ENCODE results near the gene NSFL1C.
"Not testable (repeated sequence)": the region's sequence is repeated elsewhere in the genome, so short reads cannot be mapped to it uniquely, and the experiment has no call there.

NSFL1C gene

DNA sequence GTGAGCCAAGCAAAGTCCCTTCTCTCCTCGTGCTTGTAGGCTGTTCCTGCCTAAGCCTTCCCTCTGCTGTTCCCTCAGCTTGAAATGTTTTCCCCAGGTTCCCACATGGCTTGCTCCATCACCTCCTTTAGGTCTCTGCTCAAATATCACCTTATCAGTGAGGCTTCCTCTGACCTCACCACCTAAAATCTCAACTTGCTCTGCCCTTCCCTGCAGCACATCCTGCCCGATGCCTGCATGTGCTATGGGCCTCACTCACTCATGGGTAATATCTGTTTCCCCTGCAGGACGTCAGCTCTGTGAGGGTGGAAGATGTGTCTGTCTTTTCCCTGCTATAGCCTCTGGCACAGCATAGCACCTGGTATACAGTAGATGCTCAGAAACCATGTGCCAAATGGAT is 43.9 kb downstream of the NSFL1C start:
- DNase-seq = no peak

DNA sequence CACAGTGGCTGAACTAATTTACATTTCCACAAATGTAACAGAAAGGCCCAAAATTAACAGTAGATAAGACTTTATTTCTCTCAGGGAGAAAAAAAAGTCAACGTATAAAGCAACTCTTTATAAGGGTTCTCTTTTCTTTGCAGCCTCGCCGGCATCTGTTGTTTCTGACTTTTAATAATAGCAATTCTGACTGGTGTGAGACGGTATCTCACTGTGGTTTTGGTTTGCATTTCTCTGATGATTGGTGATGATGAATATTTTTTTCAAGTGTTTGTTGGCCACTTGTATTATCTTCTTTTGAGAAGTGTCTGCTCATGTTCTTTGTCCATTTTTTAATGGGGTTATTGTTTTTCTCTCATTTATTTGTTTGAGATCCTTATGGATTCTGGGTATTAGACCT is 46.6 kb downstream of the NSFL1C start:
- DNase-seq = no peak

DNA sequence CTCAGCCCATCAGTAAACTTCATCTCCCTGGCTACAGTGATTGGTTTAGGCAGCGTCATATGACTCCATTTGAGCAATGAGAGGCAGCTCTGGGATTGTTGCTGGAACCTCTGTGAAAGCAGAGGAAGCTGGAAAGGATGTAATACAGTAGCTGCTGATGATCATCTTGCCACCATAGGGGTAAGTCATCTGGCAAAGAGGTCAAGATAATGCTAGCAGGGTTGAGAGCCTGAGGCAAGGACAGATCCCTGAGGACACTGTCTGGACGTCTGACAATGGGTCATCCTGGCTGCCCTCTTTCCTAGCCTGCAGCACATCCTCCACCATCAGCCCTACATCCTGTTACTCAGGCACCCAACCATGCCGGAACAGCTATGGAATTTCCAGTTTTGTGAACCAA is 48.3 kb downstream of the NSFL1C start:
- DNase-seq = no peak

DNA sequence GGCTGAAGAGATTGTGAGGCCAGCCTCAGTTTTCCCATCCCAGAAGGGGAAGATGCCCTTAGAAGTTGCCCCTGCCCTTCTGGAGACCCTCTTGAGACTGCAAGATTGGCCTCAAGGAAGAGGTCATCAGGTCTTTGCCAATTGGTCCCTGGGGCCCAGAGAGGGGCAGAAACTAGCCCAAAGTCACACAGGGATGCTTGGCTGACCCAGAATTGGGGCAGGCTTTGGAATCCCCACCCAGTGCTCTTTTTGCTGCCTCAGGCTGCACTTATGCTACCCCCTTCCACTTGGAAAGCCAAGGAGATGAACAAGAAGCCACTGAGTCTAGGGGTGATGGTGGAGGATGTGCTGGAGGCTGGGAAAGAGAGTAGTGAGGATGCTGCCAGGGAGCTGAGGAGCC is 48.9 kb downstream of the NSFL1C start:
- no peak for DNase-seq

DNA sequence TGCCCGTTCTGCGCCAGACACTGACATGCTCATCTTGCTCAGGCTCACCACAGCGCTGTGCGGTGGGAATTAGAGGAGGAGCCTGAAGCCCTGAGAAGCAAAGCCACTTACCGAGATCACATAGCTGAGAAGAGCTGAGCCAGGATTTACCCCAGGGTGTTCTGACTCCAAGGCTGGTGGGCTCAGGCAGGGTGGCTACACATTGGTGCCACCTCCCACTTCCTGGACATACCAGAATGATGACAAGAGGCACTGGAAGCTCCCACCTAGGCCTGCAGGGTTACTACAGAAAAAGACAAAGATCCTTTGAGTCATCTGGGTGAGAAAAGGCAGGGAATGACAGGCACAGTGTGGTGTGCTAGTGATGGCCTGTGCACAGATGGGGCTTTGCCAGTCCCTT is 49.4 kb downstream of the NSFL1C start:
- no peak for DNase-seq

DNA sequence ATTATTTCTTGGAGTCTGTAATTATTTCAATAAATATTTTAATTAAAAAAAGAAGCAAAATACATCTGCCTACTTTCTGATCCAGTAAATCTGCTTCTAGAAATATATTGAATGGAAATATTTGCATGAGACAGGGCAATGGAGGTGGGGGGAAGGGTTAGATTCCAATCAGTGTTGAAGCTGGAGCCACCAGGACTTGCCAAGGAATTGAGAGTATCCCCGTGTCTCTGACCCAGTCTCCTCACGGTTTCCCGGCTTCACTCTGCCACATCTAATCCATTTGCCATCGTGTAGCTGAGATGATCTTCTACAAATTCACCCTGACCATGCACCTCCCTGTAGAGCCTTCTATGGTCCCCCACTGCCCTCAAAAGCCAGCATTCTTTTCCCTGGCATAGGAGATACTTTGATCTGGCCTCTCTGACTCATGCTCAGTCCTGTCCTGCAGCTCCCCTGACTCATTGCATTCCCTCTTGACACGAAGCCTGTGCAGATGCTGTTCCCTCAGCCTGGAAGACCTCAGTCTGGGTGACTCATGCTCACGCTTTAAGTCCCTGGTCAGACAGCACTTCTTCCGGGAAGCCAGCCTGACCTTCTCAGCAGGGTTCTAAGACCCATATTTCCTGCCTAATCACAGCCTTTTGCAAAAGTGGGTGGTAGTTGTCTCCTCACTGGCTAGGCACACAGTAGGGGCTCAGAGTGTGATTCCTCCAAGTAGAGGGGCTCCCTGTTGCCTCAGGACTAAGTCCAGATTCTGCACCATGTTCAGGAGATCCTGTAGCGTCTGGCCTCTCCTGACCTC is 50.8 kb downstream of the NSFL1C start:
- DNase-seq = no peak

DNA sequence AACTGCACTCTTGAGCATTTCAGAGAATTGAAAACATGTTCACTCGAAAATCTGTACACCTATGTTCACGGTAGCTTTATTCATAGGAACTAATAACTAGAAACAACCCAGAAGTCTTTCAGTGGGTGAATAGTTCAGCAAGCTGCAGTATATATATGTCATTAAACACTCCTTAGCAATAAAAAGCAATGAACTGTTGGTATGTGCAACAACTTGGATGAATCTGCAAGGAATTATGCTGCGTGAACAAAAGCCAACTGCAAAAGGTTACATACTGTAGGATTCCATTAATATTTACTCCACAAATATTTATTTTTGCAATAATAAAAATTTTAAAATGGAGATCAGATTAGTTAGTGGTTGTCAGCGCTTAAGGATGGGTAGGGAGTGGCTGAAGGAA is 51.7 kb downstream of the NSFL1C start:
- DNase-seq = no peak

DNA sequence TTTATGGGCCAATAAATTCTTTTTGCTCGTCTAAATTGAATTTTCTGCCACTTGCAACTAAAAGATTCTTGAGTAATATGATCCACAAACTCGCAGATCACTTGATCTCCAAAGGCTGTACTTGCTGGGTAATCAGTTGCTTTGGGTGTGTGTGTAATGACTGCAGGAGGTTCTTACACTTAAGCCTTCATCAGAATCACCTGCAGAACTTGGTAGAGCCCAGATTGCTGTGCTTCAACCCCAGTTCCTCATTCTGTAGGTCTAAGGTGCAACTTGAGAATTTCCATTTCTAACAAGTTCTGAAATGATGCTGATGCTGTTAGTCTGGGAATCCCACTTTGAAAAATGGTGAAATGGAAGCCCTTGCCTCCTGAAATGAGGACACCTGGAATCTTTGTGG is 60.8 kb downstream of the NSFL1C start:
- DNase-seq = no peak

DNA sequence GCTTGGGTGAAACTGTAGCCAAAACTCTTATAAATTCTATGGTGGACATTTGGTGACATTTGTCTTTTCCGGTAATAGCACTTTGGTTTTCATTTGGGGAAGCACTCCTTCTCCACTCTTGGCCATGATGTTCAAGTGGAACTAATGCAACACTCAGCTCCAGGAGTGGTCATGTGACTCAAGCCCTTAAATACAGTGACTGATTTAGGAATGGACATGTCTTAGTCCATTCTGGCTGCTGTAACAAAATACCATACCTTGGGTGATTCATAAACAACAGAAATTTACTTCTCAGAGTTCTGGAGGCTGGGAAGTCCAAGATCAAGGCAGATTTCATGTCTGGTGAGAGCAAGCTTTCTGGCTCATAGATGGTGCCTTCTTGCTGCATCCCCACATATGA is 63.0 kb downstream of the NSFL1C start:
- no peak for DNase-seq

DNA sequence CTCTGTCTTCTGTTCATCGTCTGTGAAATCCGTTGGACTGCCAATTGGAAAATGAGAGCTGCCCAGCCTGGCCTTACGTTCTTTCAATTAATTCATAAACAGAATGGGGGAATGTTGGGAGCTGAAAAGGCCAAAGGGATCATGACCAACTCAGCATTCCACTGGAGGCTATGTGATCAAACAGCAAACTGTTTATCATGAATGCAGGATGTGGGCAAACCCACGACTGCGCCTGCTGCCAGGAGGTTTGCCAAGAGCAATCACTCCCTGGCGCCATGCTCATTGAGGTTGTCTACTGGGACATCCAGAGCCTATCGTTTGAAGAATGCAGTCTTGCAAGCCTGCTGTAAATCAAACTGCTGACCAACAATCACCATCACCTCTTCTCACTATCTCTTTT is 64.5 kb downstream of the NSFL1C start:
- no peak for DNase-seq

DNA sequence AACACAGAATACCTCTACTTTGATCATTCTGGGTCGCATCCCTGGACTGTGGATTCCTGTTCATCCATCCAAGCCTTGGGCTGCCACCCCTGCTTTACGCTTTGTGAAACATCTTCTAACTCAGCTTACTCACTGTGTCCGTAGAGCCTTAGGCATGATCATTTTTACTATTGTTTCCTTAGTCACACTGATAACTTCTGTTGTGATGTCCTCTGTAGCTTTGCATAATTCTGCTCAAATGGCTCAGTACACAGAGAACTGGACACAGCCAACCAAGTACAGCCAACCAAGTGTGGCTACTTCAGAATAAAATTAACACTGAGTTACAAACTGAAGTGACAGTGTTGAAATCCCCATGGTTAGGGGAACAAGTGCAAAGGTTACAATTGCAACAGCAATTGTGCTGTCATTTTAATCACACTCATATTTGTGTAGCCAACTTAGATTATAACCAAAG is 65.2 kb downstream of the NSFL1C start:
- no peak for DNase-seq

DNA sequence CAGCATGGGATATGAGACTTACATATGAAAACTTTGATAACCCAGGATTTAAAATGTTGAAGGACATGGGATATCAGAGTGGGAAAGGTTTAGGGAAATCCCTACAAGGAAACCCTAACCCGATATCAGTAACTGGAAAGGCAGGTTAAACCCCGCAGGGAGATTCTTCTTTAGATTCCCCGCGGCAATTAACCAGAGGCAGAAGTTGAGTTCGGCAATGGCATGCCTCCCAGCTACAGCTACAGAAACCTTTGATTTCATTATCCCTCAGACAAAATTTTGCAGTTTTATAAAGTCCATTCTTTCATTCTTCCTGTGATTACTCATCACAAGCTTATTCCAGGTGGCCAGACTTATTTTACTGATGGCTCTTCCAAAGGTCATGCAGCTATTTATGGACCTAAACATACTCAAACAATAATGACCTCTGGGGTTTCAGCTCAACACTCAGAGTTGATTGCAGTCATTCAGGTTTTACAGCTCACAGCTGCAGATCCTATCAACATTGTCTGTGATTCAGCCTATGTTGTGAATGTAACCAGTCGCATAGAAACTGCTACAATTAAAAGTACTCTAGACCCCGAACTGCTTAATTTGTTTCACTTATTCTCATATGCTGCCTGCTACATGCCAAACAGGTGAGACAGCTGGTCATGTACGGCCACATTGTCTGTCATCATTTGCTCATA is 66.8 kb downstream of the NSFL1C start:
- DNase-seq = not testable (repeated sequence)

DNA sequence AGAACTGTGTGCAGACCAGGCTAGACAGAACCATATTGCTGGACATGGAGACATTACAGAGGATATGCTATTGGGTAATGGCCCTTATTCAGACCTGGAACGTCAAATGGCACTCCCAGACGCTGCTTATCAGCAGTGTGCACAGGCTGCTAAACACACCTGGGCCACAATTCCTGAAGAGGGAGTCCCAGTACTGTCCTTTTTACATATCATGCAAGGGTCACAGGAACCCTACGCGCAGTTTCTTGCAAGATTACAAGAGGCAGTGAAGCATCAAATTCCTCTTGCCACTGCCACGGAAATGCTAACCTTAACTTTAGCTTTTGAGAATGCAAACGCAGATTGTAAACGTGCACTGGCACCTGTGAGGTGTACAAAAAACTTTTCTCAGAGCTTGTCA is 68.5 kb downstream of the NSFL1C start:
- DNase-seq = not testable (repeated sequence)

DNA sequence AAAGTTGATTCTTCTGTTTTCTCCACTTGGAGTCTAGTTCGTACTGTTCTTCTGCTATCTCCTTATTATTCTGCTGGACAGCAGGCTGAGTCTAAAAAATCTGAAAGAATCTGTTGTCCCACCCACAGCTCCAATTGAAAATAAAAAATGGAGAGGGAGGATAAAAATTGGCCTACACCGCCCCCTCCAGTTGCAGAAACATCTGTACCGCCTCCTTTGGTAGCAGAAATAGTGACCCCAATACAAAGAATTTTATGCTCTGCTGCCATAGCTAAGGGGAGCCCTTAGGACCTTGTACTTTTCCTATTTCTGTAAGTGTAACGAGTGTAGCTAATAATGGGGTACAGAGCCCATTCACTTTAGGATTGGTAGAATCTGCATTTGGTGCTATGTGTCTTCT is 68.9 kb downstream of the NSFL1C start:
- no peak for DNase-seq

DNA sequence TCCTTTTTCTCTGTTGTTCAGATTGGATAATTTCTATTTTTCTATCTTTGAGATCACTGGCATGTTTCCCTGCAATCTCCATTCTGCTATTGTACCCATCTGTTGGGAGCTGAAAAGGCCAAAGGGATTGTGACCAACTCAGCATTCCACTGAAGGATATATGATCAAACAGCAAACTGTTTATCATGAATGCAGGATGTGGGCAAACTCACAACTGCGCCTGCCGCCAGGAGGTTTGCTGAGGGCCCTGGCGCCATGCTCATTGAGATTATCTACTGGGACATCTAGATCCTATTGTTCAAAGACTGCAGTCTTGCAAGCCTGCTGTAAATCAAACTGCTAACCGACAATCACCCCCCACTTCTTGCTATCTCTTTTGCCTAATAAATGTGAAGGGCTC is 69.9 kb downstream of the NSFL1C start:
- no peak for DNase-seq

DNA sequence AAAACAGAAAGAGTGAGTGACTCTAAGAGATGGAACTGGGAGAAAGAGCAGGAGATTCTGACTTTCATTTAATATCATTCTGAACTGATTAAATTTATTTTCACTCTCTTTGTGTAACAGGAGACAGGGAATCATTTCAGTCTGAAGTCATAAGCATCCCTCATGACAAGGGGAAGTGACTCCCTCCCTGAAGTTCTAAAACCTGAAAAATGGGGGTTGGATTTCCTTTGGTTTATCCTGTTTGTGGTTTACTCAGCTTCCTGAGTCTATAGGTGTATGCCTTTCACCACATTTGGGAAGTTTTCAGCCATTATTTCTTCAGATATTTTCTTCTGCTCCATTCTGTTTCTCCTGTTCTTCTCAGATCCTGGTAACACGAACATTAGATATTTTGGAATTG is 70.4 kb downstream of the NSFL1C start:
- DNase-seq = no peak

DNA sequence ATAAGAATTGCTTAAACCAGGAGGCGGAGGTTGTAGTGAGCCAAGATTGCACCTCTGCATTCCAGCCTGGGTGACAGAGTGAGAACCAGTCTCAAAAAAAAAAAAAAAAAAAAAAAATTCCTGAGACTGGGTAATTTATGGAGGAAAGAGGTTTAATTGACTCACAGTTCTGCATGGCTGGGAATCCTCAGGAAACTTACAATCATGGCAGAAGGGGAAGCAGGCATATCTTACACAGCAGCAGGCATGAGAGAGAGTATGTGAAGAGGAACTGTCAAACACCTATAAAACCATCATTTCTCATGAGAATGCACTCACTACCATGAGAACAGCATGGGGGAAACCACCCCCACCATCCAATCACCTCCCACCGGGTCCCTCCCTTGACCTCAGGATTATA is 72.0 kb downstream of the NSFL1C start:
- DNase-seq = no peak

DNA sequence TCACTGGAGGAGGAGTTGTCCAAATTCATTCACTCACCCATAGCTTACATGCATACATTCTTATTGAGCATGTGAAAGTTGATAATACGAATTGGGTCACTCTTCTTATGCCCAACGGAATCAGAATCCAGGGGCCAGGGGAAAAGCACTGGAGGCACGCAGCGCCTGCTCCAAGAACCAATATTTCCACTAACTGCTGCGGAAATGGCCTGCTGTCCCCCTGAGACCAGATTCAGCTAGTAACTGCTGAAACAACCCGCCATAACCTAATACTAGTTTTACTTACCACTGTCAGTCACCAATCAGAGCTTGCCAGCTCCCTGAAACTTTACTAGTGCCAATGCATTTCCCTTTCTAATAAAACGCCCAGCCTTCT is 73.2 kb downstream of the NSFL1C start:
- no peak for DNase-seq

DNA sequence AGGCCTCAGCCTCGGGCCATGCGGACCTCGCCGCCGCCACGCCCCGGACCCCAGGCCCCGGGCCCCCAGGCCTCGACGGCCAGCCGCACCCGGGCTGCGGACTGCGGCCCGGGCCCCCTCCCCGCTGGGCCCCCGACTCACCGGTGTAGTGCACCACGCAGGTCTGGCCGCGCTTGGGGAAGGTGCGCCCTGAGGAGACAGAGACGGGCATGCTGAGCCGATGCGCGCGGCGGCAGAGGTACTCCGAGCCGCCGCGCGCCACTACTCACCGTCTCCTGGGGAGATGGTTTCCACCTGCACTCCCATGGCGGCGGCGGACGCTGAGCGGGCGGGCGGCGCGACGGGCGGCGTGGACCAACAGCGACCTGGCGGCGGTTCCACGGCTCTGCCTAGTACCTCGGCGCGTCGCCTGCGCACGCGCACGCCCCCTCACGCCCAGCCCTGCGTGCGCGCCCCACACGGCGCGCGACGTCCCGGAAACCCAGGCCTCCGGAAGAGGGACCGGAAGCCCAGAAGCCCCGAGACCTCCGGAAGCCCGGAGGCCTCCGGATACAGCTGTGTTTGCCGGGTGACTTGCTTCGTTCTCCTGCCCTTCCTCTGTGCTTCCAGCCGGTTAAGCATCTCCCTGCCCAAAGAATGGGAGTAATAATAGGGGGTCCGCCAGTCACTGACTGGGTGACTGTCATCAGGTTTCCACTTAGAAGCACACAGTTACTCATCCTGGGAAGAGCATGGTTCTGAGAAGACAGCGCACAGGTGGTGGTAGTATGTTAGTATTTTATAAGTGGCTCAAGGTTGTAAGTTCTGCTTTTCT is 73.7 kb downstream of the NSFL1C start, which contains the start of gene FKBP1A:
TSS of gene FKBP1A (minus strand) at position 362 of the 814 bp plus-strand sequence. CDS start at position 306, 56 bp downstream.
- peak; percentile 91 for DNase-seq

DNA sequence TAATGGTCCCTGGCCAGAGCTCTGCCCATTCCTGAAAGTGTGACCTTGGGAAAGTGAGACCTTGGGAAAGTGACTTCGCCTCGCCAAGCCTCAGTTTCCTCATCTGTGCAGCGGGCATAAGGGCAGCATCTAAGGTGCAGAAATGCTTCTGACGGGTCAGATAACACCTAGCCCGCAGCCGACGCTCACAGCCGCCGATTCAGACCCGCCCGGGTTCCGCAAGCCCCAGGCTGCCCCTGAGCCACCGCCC is 74.3 kb downstream of the NSFL1C start:
- DNase-seq = no peak
